NCI-H2227 treated with DMSO at 0.1 percent for 48 hours (cell line): ENCODE results near the gene CLASP2.
"Not testable (repeated sequence)": the region's sequence is repeated elsewhere in the genome, so short reads cannot be mapped to it uniquely, and the experiment has no call there.

Experiments
- DNase-seq: peaks from one replicate; lab custom pipeline; 2025; lab: John Stamatoyannopoulos, UW

CLASP2 gene

GRCh38 chr3:33717866-33718594 is at the start of gene CLASP2:
CLASP2 (minus strand) TSS chr3:33718254; CDS start chr3:33718002, 252 bp downstream.
- peak; percentile 66 for DNase-seq

- no peak for DNase-seq
These were observed 40.8 kb upstream of the CLASP2 start for GRCh38 chr3:33758864-33759263.

DNA sequence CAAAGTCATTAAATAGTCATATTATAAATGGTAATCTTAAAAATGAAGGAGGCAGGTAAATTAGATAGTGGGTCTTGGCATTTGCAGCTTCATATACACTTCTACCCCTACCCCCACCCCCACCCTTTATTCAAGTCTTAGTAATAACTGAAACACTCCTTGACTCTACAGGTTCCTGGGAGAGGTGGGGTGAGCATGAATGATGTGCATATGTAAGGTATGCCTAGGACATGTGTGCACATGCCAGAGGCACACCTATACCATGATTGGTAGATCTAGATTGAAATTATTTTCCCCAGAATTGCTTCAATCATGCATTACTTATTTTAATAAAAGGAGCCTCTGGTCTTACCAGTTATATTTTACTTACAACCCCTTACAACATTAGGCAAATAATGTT is 40.2 kb upstream of the CLASP2 start:
- no peak for DNase-seq

DNA sequence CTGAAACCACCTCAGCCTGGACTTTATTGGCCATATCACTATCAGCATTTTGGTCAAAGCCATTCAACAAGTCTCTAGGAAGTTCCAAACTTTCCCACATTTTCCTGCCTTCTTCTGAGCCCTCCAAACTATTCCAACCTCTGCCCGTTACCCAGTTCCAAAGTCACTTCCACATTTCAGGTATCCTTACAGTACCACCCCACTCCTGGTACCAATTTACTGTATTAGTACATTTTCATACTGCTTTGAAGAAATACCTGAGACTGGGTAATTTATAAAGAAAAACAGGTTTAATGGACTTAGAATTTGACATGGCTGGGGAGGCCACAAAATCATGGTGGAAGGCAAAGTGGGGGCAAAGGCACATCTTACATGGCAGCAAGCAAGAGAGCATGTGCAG is 36.3 kb upstream of the CLASP2 start:
- DNase-seq = not testable (repeated sequence)

DNA sequence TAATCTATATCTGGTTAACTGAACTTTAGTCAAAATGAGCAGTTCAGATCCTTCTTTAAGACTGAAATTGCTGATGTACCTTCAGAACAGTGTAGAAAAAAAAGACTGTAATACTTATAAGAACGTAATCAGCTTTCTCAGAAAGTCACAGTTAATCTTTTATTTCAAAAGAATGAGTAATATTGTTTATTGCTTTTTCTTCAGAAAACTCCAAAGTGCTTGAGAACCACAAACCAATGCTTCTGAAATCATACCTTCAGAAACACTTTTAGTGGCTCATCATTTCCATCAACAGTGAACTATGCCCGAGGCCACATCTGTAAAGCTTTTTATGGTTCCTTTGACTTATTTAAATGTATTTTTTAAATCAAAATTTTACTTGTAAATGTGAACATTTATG is 33.3 kb upstream of the CLASP2 start:
- DNase-seq = no peak

DNA sequence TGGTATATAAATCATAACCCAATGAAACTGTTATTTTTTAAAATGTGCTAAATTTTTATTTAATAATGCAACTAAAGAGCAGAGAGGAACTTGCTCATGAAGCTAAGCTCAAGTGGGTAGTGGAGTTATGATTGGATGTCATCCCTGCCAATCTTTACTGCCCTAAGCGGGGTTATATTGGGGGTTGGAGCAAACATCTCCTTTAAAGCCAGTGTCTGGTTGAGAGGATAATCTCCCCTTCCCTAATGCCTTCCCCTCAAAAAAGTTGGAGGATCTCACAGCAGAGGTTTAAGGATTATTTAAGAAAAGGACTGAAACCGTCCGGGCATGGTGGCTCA is 32.1 kb upstream of the CLASP2 start:
- no peak for DNase-seq

DNA sequence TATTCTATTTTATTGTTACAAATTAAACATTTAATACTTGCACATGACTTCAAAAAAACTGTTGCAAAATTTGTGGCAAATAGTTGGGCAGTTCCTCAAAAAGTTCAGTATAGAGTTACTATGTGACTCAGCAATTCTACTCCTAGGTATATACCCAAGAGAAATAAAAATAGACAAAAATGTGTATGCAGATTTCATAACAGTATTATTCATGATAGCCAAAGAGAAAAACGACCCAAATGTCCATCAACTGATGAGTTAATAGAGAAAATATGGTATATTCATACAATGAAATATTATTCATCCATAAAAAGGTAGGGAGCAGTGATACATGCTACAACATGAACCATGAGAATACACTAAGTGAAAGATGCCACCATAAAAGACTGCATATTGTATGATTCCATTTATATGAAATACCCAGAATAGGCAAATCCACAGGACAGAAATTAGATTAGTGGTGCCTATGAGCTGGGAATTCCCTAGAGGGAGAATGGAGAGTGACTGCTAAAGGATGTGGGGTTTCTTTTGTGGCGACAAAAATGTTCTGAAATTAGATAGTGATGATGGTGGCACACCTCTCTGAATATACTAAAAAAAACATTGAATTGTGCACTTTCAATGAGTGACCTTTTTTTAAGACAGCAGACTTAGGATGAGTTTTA is 31.6 kb upstream of the CLASP2 start:
- no peak for DNase-seq

DNA sequence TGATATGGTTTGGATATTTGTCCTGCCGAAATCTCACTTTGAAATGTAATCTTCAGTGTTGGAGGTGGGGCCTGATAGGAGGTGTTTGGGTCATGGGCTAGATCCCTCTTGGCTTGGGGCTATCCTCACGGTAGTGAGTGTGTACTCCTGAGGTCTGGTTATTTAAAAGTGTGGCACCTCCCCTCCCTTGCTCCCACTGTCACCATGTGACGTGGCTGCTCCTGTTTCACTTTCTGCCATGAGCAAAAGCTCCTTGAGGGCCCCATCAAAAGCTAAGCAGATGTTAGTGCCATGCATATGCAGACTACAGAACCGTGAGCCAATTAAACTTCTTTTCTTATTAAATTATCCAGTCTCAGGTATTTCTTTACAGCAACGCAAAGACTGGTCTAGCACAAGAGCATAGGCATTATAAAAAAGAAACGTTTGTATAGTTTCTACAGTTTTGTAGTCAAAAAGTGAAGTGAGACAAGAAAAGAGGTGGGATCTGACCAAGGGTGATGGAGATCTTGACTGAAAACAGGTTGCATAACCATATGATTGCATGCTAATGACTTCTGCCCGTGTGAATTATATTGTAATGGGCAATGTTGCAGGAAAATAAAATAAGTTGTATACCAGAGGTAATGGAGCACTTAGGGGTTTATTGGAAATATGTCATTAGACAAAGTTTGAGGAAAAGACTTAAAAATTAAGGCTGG is 28.5 kb upstream of the CLASP2 start:
- DNase-seq = no peak

DNA sequence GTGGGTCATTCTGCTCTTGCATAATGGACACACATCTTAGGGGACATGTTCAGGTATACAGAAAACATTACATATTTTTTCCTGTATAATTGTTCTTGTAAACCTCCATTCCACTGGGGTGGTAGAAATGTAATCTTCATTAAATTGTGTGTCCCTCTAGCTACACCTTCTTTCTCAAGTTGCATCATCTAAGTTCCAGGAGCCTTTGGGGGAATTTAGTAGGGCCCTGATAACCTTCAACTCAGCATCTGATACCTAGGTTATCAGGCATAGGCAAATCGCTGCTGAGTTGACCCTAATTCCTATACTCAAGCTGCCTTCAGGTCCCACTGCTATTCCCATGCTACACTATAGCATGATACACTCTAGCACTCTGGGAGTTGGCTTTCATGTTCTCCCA is 19.1 kb upstream of the CLASP2 start:
- DNase-seq = no peak

DNA sequence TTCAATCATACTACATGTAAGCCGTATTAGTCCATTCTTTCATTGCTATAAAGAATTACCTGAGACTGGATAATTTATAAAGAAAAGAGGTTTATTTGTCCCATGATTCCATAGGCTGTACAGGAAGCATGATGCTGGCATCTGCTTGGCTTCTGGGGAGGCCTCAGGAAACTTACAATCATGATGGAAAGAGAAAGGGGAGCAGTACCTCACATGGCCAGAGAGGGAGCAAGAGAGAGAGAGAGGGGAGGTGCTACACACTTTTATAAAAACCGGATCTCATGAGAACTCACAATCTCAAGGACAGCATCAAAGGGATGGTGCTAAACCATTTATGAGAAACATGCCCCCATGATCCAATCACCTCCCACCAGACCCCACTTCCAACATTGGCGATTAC is 14.3 kb upstream of the CLASP2 start:
- no peak for DNase-seq

GRCh38 chr3:33729993-33730392 is 11.9 kb upstream of the CLASP2 start:
- no peak for DNase-seq

DNA sequence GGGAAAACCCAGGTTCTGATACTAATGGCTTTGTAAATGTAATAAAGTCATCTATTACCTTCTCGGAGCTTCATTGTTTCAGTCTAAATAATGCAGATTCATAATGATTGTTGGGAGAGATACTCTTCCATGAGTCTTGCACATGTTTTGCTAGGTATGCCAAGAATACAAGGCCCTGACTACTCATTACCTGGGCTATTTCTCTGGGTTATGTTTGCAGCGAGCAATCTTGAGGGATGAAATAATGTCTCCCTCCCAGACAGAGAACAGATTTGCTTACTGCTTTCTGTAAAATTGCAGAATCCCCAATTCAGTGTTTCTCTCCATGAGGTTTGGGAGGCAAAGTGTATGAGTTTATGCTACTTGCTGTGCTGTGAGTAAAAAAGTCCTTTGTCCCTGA is 6.2 kb upstream of the CLASP2 start:
- no peak for DNase-seq

DNA sequence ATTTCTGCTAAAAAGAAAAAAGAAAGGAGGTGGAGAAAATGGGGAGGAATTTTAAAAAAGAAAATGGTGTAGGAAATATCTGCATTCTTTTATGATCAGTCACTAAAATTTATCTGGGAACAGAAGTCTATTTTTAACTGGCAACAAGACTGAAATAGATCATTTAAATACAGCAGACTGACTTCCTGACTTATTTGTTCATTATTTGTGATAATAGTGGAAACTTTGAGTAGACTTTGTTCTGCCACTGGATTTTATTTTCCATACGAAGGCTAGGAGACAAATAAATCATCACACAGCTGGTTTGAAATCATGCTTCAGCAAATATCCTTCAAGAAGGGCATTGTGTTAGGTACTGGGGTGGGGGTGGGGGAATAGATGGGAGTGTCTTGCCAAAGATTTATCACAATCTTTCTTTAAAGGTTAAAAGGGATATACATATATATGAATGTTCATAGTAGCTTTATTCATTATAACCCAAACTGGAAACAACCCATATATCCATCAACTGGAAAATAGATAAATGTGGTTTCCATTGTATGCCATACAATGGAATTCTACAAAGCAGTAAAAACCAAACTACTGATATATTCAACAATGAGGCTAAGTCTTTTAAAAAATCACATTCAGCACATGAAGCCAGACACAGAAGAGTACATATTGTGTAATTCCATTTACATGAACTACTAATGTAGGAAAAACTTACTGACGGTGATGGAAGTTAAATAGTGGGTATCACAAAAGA is 4.7 kb upstream of the CLASP2 start:
- DNase-seq = no peak

- no peak for DNase-seq
These were observed 4.1 kb upstream of the CLASP2 start for GRCh38 chr3:33722191-33722590.

- no peak for DNase-seq
These were observed 497 bp upstream of the CLASP2 start for GRCh38 chr3:33718595-33718907.

GRCh38 chr3:33717616-33717865 is 513 bp downstream of the CLASP2 start:
- no peak for DNase-seq

DNA sequence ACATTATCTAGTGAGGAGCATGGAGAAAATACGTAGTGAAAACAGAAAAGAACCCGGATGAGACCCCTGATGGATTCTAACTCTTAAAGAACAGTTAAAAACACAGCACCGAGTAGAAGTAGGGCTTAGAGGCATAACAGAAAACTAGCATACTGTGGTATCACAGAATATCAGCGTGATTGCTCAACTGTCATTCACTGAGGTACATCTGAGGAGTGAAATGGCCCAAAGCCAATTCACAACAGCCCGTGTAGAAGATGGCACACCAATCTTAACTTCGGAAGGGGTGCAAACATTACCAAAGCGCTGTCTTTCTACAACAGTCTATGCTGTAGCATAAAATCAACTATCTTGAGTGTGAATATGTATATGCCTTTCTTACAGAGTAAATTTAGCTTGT is 1.8 kb downstream of the CLASP2 start:
- DNase-seq = peak; percentile 1

DNA sequence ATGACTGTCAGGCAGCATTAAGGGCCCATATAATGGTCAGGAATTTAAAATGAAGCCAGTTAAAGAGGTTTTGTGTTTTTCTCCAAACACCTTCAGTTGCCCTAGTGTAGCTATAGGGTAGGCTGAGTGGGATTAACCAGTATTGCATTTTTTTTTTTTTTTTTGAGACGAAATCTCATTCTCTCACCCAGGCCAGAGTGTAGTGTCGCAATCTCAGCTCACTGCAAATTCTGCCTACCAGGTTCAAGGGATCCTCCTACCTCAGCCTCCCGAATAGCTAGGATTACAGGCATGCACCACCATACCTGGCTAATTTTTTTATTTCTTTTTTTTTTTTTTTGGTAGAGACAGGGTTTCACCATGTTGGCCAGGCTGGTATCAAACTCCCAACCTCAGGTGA is 7.0 kb downstream of the CLASP2 start:
- DNase-seq = no peak

DNA sequence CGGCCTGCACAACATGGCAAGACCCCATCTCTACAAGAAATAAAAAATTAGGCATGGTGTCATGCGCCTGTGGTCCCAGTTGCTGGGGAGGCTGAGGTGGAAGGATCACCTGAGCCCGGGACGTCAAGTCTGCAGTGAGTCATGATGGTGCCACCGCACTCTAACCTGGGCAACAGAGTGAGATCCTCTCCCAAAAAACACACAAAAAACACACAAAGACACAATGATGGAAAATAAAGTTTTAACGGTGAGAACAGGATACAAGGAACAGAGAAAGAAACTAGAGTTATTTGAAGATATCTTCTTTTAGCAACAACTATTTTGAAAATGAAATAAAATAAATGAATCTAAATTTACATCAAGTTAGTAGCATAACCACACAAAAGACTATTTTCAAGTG is 12.0 kb downstream of the CLASP2 start:
- DNase-seq = no peak

GRCh38 chr3:33704891-33705290 is 13.2 kb downstream of the CLASP2 start:
- no peak for DNase-seq

- DNase-seq = no peak
These were observed 18.8 kb downstream of the CLASP2 start for GRCh38 chr3:33699275-33699674.

GRCh38 chr3:33694944-33695343 is 23.1 kb downstream of the CLASP2 start:
- no peak for DNase-seq

GRCh38 chr3:33690341-33690740 is 27.7 kb downstream of the CLASP2 start:
- no peak for DNase-seq
